G401.6 (cell line): ENCODE results near the gene LRRC18.

Experiments used
- FAIRE-seq: peaks from 2 replicates; lab custom pipeline; 2012; peaks lifted over from hg19 to GRCh38; lab: Jason Lieb, UNC

Gene LRRC18

GRCh38 chr10:48946332-48946731 lies 6.7 kb upstream of the LRRC18 start:
- FAIRE-seq, result no peak

- FAIRE-seq, result no peak
These were observed 5.9 kb upstream of the LRRC18 start for GRCh38 chr10:48945441-48946130.

GRCh38 chr10:48944171-48944570 lies 4.5 kb upstream of the LRRC18 start:
- no peak for FAIRE-seq

GRCh38 chr10:48943096-48943495 lies 3.5 kb upstream of the LRRC18 start:
- FAIRE-seq, result no peak

GRCh38 chr10:48941427-48942075 lies 1.9 kb upstream of the LRRC18 start:
- no peak for FAIRE-seq

- FAIRE-seq, result no peak
These were observed 1.3 kb upstream of the LRRC18 start for GRCh38 chr10:48940958-48941357.

- FAIRE-seq, result no peak
These were observed 732 bp upstream of the LRRC18 start for GRCh38 chr10:48940372-48940771.

GRCh38 chr10:48938990-48939536 lies 577 bp downstream of the LRRC18 start:
- FAIRE-seq, result no peak

GRCh38 chr10:48938281-48938680 lies 1.4 kb downstream of the LRRC18 start:
- no peak for FAIRE-seq

GRCh38 chr10:48937796-48938195 lies 1.8 kb downstream of the LRRC18 start:
- no peak for FAIRE-seq

GRCh38 chr10:48935577-48935976 lies 4.1 kb downstream of the LRRC18 start:
- no peak for FAIRE-seq

- FAIRE-seq, result no peak
These were observed 4.8 kb downstream of the LRRC18 start for GRCh38 chr10:48934672-48935501.

GRCh38 chr10:48932831-48933664 lies 6.6 kb downstream of the LRRC18 start:
- no peak for FAIRE-seq

GRCh38 chr10:48931188-48931587 lies 8.5 kb downstream of the LRRC18 start:
- no peak for FAIRE-seq

GRCh38 chr10:48929413-48929990 lies 10.1 kb downstream of the LRRC18 start:
- FAIRE-seq, result no peak

- no peak for FAIRE-seq
These were observed 12.7 kb downstream of the LRRC18 start for GRCh38 chr10:48926764-48927540.

- no peak for FAIRE-seq
These were observed 13.4 kb downstream of the LRRC18 start for GRCh38 chr10:48926255-48926654.

GRCh38 chr10:48924988-48925387 lies 14.7 kb downstream of the LRRC18 start:
- FAIRE-seq, result no peak

- FAIRE-seq, result no peak
These were observed 15.9 kb downstream of the LRRC18 start for GRCh38 chr10:48923748-48924147.

- no peak for FAIRE-seq
These were observed 26.0 kb downstream of the LRRC18 start for GRCh38 chr10:48913674-48914073.

- no peak for FAIRE-seq
These were observed 29.1 kb downstream of the LRRC18 start for GRCh38 chr10:48910548-48910947.
